Measurements from ENCODE around the gene PMM2. TPM values are rescaled to one million over a fixed set of nuclear protein-coding genes. Genes with fewer than 3 reads are reported as not detected.

Gene PMM2
- total and polyA plus RNA-seq, 9 of the 15 experiments (the other 6 are each of a cell fraction or from before 2014, with no cell fraction given), result 5.6 to 42.7 (median 25.9) TPM

DNA sequence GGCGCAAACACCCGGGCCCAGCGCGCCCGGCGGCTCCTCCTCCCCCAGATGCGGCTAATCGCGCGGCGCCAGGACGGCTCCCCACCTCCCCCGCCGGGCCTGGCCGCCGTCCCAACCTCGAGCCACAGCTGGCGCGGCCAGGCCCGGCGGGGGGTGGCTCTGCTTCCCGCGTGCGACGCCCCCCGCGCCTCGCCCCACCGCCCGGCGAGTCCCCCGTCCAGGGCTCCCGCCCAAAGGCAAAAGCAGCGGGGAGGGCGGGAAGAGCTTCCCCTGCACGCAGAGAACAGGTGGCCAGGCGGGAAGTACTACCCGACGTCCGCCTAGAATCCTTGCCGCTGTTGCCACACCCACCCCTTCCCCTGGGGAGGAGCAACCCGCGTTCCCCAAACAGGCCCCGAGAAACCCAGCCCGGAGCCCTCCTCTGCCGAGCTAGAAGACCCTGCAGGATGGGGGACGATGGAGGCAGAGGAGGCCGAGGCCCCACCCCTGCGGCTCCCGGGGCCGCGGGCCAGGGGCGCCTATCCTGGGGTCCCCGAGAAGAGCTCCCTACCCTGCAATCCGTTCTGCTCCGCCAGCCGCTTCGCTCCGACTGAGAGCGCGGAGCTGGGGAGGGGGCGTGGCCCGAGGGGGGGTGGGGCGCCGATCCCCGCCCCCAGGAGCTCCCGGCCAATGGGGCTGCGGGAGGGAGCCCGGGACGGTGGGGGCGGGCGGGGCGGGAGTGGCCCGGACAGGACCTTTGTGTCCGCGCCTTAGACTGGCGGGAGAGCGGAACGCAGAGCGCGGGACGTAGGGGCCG, 71.0 kb downstream of the PMM2 start, which contains the start of gene CARHSP1 (continued):
- TF ChIP-seq ZKSCAN1 (IDR thresholded peaks at IDR 0.05; ENCODE audit: low read depth, low read length), result peak; percentile 64; the same call in 1 of the 2 replicates
- TF ChIP-seq GATAD2A (IDR thresholded peaks at IDR 0.05), result no peak
- TF ChIP-seq, protein P1, sequence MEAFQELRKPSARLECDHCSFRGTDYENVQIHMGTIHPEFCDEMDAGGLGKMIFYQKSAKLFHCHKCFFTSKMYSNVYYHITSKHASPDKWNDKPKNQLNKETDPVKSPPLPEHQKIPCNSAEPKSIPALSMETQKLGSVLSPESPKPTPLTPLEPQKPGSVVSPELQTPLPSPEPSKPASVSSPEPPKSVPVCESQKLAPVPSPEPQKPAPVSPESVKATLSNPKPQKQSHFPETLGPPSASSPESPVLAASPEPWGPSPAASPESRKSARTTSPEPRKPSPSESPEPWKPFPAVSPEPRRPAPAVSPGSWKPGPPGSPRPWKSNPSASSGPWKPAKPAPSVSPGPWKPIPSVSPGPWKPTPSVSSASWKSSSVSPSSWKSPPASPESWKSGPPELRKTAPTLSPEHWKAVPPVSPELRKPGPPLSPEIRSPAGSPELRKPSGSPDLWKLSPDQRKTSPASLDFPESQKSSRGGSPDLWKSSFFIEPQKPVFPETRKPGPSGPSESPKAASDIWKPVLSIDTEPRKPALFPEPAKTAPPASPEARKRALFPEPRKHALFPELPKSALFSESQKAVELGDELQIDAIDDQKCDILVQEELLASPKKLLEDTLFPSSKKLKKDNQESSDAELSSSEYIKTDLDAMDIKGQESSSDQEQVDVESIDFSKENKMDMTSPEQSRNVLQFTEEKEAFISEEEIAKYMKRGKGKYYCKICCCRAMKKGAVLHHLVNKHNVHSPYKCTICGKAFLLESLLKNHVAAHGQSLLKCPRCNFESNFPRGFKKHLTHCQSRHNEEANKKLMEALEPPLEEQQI (IDR thresholded peaks at IDR 0.05), result no peak
- TF ChIP-seq ASH1L (IDR thresholded peaks at IDR 0.05; ENCODE audit: borderline replicate concordance, low read depth, partially characterized antibody), result no peak
- no peak for TF ChIP-seq SAFB2 (IDR thresholded peaks at IDR 0.05; ENCODE audit: borderline replicate concordance, low read depth, low read length, severe bottlenecking)
- no peak for TF ChIP-seq MITF (IDR thresholded peaks at IDR 0.05)
- no peak for TF ChIP-seq PATZ1 (CRISPR knock-in tag; IDR thresholded peaks at IDR 0.05; ENCODE audit: borderline replicate concordance)
- TF ChIP-seq ZNF507 (tag; conservative IDR thresholded peaks at IDR 0.05), result no peak
- TF ChIP-seq NBN (IDR thresholded peaks at IDR 0.05; ENCODE audit: low read depth), result no peak
- no peak for TF ChIP-seq ATF3 (IDR thresholded peaks at IDR 0.05)
- TF ChIP-seq ATF3 (CRISPR knock-in tag; conservative IDR thresholded peaks at IDR 0.05), result no peak
- no peak for TF ChIP-seq ZC3H8 (IDR thresholded peaks at IDR 0.05)
- TF ChIP-seq SMARCB1 (IDR thresholded peaks at IDR 0.05; ENCODE audit: insufficient read length, low read depth), result no peak
- no peak for TF ChIP-seq NUFIP1 (IDR thresholded peaks at IDR 0.05; ENCODE audit: partially characterized antibody)
- no peak for TF ChIP-seq BRD9 (IDR thresholded peaks at IDR 0.05; ENCODE audit: low read depth, partially characterized antibody)
- TF ChIP-seq ZNF239 (CRISPR knock-in tag; IDR thresholded peaks at IDR 0.05), result no peak
- TF ChIP-seq SMAD2 (IDR thresholded peaks at IDR 0.05; ENCODE audit: low read depth, low read length), result no peak
- no peak for TF ChIP-seq BMI1 (IDR thresholded peaks at IDR 0.05; ENCODE audit: low read length)
- no peak for TF ChIP-seq XRCC3 (IDR thresholded peaks at IDR 0.05)
- no peak for TF ChIP-seq ZNF124 (CRISPR knock-in tag; IDR thresholded peaks at IDR 0.05)

All from K562 (cell line).